HG03439 (cell line): ENCODE results near the gene RPP30.

Experiments used
- ATAC-seq: cut with Tn5 transposase; IDR thresholded peaks from one replicate; pipeline ENCODE4 v1.9.1; 2021; ENCODE audit warnings: mild to moderate bottlenecking, moderate library complexity; ENCODE audit not compliant: unreplicated experiment

The RPP30 gene

GRCh38 chr10:90916392-90917237 is 44.8 kb downstream of the RPP30 start:
- ATAC-seq: no peak

- ATAC-seq: no peak
These were observed 45.6 kb downstream of the RPP30 start for GRCh38 chr10:90917238-90917967.

GRCh38 chr10:90917968-90918318 is 46.2 kb downstream of the RPP30 start:
- ATAC-seq: no peak

GRCh38 chr10:90919683-90920574 is 48.2 kb downstream of the RPP30 start:
- ATAC-seq: no peak

GRCh38 chr10:90920986-90921666 is 49.4 kb downstream of the RPP30 start, which contains the start of gene ANKRD1:
ANKRD1 (minus strand) TSS chr10:90921087; CDS start chr10:90921027, 60 bp downstream.
- no peak for ATAC-seq

GRCh38 chr10:90921906-90922305 is 50.1 kb downstream of the RPP30 start:
- ATAC-seq: no peak

GRCh38 chr10:90923111-90923731 is 51.4 kb downstream of the RPP30 start:
- ATAC-seq: no peak

- ATAC-seq: no peak
These were observed 52.8 kb downstream of the RPP30 start for GRCh38 chr10:90924552-90924951.

GRCh38 chr10:90925079-90926029 is 53.6 kb downstream of the RPP30 start:
- ATAC-seq: no peak

GRCh38 chr10:90927293-90927692 is 55.5 kb downstream of the RPP30 start:
- ATAC-seq: no peak

GRCh38 chr10:90929179-90929578 is 57.4 kb downstream of the RPP30 start:
- ATAC-seq: no peak

GRCh38 chr10:90930070-90930837 is 58.5 kb downstream of the RPP30 start:
- no peak for ATAC-seq

- no peak for ATAC-seq
These were observed 59.4 kb downstream of the RPP30 start for GRCh38 chr10:90930971-90931871.

GRCh38 chr10:90935581-90936275 is 64.0 kb downstream of the RPP30 start:
- no peak for ATAC-seq

GRCh38 chr10:90936276-90936659 is 64.5 kb downstream of the RPP30 start:
- ATAC-seq: no peak

GRCh38 chr10:90937645-90938258 is 66.0 kb downstream of the RPP30 start:
- ATAC-seq: no peak
